Endothelial cell of umbilical vein (primary cell): Measurements from ENCODE around the gene RUBCN. TPM values are rescaled to one million over a fixed set of nuclear protein-coding genes. Genes with fewer than 3 reads are reported as not detected.

ENCODE experiments used
- BruUV-seq: library from RNA; stranded (reverse); fragments of 400-500 nt; replicated peaks from 2 replicates; lab custom pipeline; 2021; lab: Mats Ljungman, UMichigan
- CTCF ChIA-PET: fragments of 300-600, 350-600 bp; sonication (Branson Sonifier 250); formaldehyde crosslinking; loops from one replicate; lab custom pipeline; 2021; ENCODE audit warnings: antibody characterized with exemption, inconsistent platforms; lab: Charles Lee
- POLR2A ChIA-PET: fragments of 300-600, 350-600 bp; sonication (Branson Sonifier 250); formaldehyde crosslinking; loops from one replicate; lab custom pipeline; 2021; ENCODE audit warnings: antibody characterized with exemption, inconsistent platforms; lab: Charles Lee
- DNase-seq: peaks from one replicate; pipeline ENCODE4 v3.0.0-alpha.2; 2011; ENCODE audit warnings: low read depth, low spot score
- FAIRE-seq: peaks from 2 replicates; lab custom pipeline; 2011; peaks lifted over from hg19 to GRCh38; lab: Jason Lieb, UNC
- H2AFZ ChIP-seq: 2 replicates; pipeline ENCODE4 v1.6.0; 2012; ENCODE audit warnings: low read depth, low read length, control low read depth, inconsistent platforms
- H3K27ac ChIP-seq: 2 replicates; pipeline ENCODE4 v1.5.1; 2011; ENCODE audit warnings: low read depth, mild to moderate bottlenecking, control low read depth, low read length, moderate library complexity; ENCODE audit not compliant: insufficient read depth
- H3K27me3 ChIP-seq, 2 experiments: 2 replicates each; pipeline versions ENCODE4 v1.6.0 to v1.6.1; 2011; ENCODE audit warnings: low read length in 2 of 2, mixed read lengths in 1 of 2; ENCODE audit not compliant: control insufficient read depth in 2 of 2, insufficient read depth in 2 of 2
- H3K36me3 ChIP-seq, 2 experiments: 2 replicates in 1 of 2; 3 replicates in 1 of 2; pipeline ENCODE4 v1.5.1; 2011; ENCODE audit warnings: low read length in 2 of 2, mild to moderate bottlenecking in 1 of 2, moderate library complexity in 1 of 2; ENCODE audit not compliant: control insufficient read depth in 2 of 2, insufficient read depth in 2 of 2; ENCODE audit errors: extremely low read depth in 1 of 2
- H3K4me1 ChIP-seq: 3 replicates; pipeline ENCODE4 v1.5.1; 2011; ENCODE audit warnings: mild to moderate bottlenecking, low read length; ENCODE audit not compliant: control insufficient read depth, insufficient read depth; ENCODE audit errors: extremely low read depth
- H3K4me2 ChIP-seq: 2 replicates; pipeline ENCODE4 v1.6.1; 2011; ENCODE audit warnings: low read length, control low read depth, mixed read lengths; ENCODE audit not compliant: insufficient read depth
- H3K4me3 ChIP-seq, 3 experiments: fragments of 200-600 bp in 1 of 3; sonication (generic), shearing (Covaris generic) in 1 of 3; replicated peaks in 1 of 3; 2 replicates each; pipeline ENCODE4 v1.5.1; 2011 to 2016; ENCODE audit warnings: control low read depth in 3 of 3, low read length in 3 of 3, mild to moderate bottlenecking in 2 of 3, inconsistent platforms in 1 of 3, low read depth in 1 of 3, moderate library complexity in 1 of 3; ENCODE audit not compliant: insufficient read depth in 1 of 3
- H3K79me2 ChIP-seq: 2 replicates; pipeline ENCODE4 v1.6.0; 2012; ENCODE audit warnings: low read length, inconsistent platforms; ENCODE audit not compliant: control insufficient read depth, insufficient read depth
- H3K9ac ChIP-seq: replicated peaks from 2 replicates; pipeline ENCODE3; 2011; ENCODE audit warnings: low read length, control low read depth; ENCODE audit not compliant: insufficient read depth; ENCODE audit errors: extremely low read depth
- H3K9me1 ChIP-seq: replicated peaks from 3 replicates; pipeline ENCODE4 v1.6.0; 2011; ENCODE audit warnings: mild to moderate bottlenecking, low read length; ENCODE audit not compliant: control insufficient read depth, insufficient read depth; ENCODE audit errors: extremely low read depth
- H3K9me3 ChIP-seq: replicated peaks from 2 replicates; pipeline ENCODE4 v1.5.1; 2012; ENCODE audit warnings: low read length, inconsistent platforms; ENCODE audit not compliant: control insufficient read depth, insufficient read depth
- H4K20me1 ChIP-seq: replicated peaks from 2 replicates; pipeline ENCODE3; 2011; ENCODE audit warnings: mild to moderate bottlenecking, low read length; ENCODE audit not compliant: control insufficient read depth, insufficient read depth; ENCODE audit errors: extremely low read depth
- EZH2 ChIP-seq: IDR thresholded peaks from 2 replicates; pipeline ENCODE4 v1.6.1; 2012; ENCODE audit warnings: borderline replicate concordance, low read depth, mild to moderate bottlenecking, moderate library complexity, low read length, inconsistent platforms; ENCODE audit not compliant: severe bottlenecking
- FOS ChIP-seq: IDR thresholded peaks from 2 replicates; pipeline ENCODE4 v1.6.1; 2011; ENCODE audit warnings: mild to moderate bottlenecking, low read length, moderate library complexity, borderline replicate concordance; ENCODE audit not compliant: insufficient read depth
- GATA2 ChIP-seq: IDR thresholded peaks from 2 replicates; pipeline ENCODE4 v1.7.0; 2011; ENCODE audit warnings: low read depth, mild to moderate bottlenecking, moderate library complexity, mixed read lengths, low read length; ENCODE audit not compliant: insufficient read length, insufficient read depth
- JUN ChIP-seq: IDR thresholded peaks from 2 replicates; pipeline ENCODE4 v1.6.1; 2011; ENCODE audit warnings: borderline replicate concordance, low read depth; ENCODE audit not compliant: insufficient read length, insufficient read depth
- MYC ChIP-seq: IDR thresholded peaks from one replicate; pipeline ENCODE4 v1.6.1; 2011; ENCODE audit warnings: mild to moderate bottlenecking, low read depth, low read length
- POLR2A ChIP-seq: IDR thresholded peaks from 2 replicates; pipeline ENCODE4 v1.6.1; 2012; ENCODE audit warnings: low read depth, mild to moderate bottlenecking, control low read depth, low read length
- POLR2AphosphoS5 ChIP-seq: IDR thresholded peaks from 2 replicates; pipeline ENCODE4 v1.6.1; 2012; ENCODE audit warnings: low read depth, mild to moderate bottlenecking, control low read depth, low read length, moderate library complexity; ENCODE audit not compliant: insufficient read depth
- dilution Hi-C: fragments of 300-500 bp; cut with MboI; formaldehyde crosslinking; loops from one replicate; pipeline ENCODE4 v1.15.0; 2019; ENCODE audit warnings: low sequenced_read_pairs; ENCODE audit not compliant: extremely low pct_ligation_motif_present
- intact Hi-C: fragments of 100-400 bp; cut with micrococcal nuclease; formaldehyde crosslinking; loops from one replicate; pipeline ENCODE4 v1.10.0; 2022
- polyA plus RNA-seq, 4 experiments: library from polyadenylated mRNA; depleted of rRNA in 3 of 4; stranded (reverse) in 3 of 4; unstranded in 1 of 4; fragments of >200 nt; gene quantifications; 2 replicates each; pipeline versions ENCODE4 v1.2.1 to v1.2.3, GENCODE V29; 2011 to 2012; ENCODE audit warnings: missing spikeins in 1 of 4
- total RNA-seq: library from RNA; stranded (reverse); gene quantifications from 2 replicates; pipeline ENCODE4 v1.2.3, GENCODE V29; 2021
- TF ChIP-seq, protein P1 (sequence below), 2 donors: IDR thresholded peaks; 1 replicate in 1 of 2; 2 replicates in 1 of 2; pipeline ENCODE4 v1.5.1; 2011; ENCODE audit warnings: low read length in 2 of 2, mild to moderate bottlenecking in 2 of 2, moderate library complexity in 2 of 2, control low read depth in 1 of 2, inconsistent platforms in 1 of 2, low read depth in 1 of 2; ENCODE audit not compliant: insufficient read depth in 1 of 2; ENCODE audit errors: extremely low read depth in 1 of 2
- TF ChIP-seq, protein P2 (sequence below): IDR thresholded peaks from 2 replicates; pipeline ENCODE4 v1.6.1; 2011; ENCODE audit not compliant: insufficient read depth, insufficient read length

RUBCN gene
- total and polyA plus RNA-seq, 2 donors (not counting 3 experiments of a cell fraction or from before 2014, with no cell fraction given): 15.0 to 25.8 TPM

DNA sequence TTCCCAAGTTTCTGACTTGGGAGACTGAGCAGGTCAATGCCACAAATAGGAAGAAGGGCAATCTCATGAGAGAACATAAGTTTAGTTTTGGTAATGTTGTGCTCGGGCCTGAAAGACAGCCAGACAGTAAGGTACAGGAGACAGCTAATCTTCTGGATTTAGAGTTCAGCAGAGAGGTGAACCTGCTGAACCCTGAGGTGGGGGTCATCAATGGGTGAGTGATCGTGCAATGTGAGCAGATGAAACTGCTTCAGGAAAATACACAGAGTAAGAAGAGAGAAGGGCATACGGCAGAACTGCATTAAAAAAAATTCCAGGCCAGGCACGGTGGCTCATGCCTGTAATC lies 23.3 kb downstream of the RUBCN start:
- FAIRE-seq: no peak
- H2AFZ ChIP-seq: no peak overlapping the region
- no peaks in the 10 kb centered on the region for H3K36me3 ChIP-seq
- dilution Hi-C loops (no loop called here), intact Hi-C loops (no loop called here)
- H3K4me2 ChIP-seq: no peak overlapping the region
- H3K79me2 ChIP-seq: no peaks in the 10 kb centered on the region
- no peaks in the 10 kb centered on the region for H3K27me3 ChIP-seq
- H3K9me1 ChIP-seq: no peaks in the 10 kb centered on the region
- H4K20me1 ChIP-seq: no peaks in the 10 kb centered on the region
- DNase-seq: no peak
- no peak overlapping the region for H3K4me3 ChIP-seq
- no peak overlapping the region for H3K9ac ChIP-seq
- no TSS peak for BruUV-seq
- H3K9me3 ChIP-seq: no peaks in the 10 kb centered on the region
- H3K27ac ChIP-seq: peak overlapping the region; percentile 57
- TF ChIP-seq EZH2 (no peak), GATA2 (no peak), MYC (no peak)
- H3K4me1 ChIP-seq: peaks cover 26% of the 10 kb centered on the region
- ChIA-PET CTCF (interaction anchor here (2.1 kb wide), 1 partner anchor 36 kb away, joined by 4 read pairs; the partner anchor contains the start of gene FYTTD1), POLR2A (no interaction called here)

DNA sequence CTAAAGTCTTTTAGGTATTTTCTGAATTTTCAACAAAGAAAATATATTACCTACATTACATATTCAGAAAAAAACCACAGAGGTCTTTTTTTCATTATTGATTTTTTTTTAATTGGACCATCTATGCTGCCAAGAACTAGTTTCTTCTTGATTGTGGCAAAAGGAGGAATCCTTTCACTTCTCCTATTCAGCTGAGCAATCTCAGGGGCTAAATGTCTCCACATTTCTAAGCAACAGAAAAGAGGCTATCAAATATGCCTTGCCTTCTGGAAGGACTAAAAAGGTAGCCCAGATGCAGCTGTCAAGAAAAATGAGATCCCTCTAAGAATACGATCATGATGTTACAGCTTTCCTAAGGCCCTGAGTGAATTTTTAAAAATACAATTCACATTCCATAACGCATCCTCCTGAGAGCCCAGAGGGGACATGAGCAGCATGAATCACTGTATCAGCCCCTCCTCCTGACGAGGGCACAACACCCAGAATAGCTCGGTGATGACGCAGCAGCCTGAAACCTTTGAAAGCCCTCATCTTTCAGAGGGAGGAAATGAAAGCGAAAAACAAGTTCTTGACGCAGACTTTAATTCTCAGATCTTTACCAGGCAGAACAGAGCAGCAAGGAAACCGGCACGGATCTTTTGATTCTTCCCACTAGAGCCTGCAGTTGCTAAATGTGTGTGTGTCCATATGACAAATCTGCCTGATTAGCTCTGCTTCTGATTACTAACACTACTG lies 24.6 kb downstream of the RUBCN start:
- peak overlapping the region in 1 of 3 experiments; percentile 70 for H3K4me3 ChIP-seq
- no peaks in the 10 kb centered on the region for H3K9me1 ChIP-seq
- H3K4me2 ChIP-seq: peak overlapping the region; percentile 96
- H3K27ac ChIP-seq: peak overlapping the region; percentile 71
- H3K9me3 ChIP-seq: no peaks in the 10 kb centered on the region
- H3K9ac ChIP-seq: peak overlapping the region; percentile 96
- no peaks in the 10 kb centered on the region for H3K79me2 ChIP-seq
- ChIA-PET CTCF (interaction anchor here (0.9 to 1.9 kb wide), 6 partner anchors 9 to 113 kb away, joined by 3 to 6 read pairs (median 4); partner anchors contain the start of gene FYTTD1), POLR2A (interaction anchor here (0.6 kb wide), 1 partner anchor 76 kb away, joined by 3 read pairs; no protein-coding TSS in a partner anchor)
- no peaks in the 10 kb centered on the region for H3K27me3 ChIP-seq
- H3K4me1 ChIP-seq: peaks cover 26% of the 10 kb centered on the region
- TF ChIP-seq, protein P1, sequence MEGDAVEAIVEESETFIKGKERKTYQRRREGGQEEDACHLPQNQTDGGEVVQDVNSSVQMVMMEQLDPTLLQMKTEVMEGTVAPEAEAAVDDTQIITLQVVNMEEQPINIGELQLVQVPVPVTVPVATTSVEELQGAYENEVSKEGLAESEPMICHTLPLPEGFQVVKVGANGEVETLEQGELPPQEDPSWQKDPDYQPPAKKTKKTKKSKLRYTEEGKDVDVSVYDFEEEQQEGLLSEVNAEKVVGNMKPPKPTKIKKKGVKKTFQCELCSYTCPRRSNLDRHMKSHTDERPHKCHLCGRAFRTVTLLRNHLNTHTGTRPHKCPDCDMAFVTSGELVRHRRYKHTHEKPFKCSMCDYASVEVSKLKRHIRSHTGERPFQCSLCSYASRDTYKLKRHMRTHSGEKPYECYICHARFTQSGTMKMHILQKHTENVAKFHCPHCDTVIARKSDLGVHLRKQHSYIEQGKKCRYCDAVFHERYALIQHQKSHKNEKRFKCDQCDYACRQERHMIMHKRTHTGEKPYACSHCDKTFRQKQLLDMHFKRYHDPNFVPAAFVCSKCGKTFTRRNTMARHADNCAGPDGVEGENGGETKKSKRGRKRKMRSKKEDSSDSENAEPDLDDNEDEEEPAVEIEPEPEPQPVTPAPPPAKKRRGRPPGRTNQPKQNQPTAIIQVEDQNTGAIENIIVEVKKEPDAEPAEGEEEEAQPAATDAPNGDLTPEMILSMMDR (IDR thresholded peaks at IDR 0.05; ENCODE audit: extremely low read depth in 1 of 2, insufficient read depth in 1 of 2, low read depth in 1 of 2, low read length in 2 of 2): no peak
- peak; percentile 96 for TF ChIP-seq FOS
- peak; percentile 89 for TF ChIP-seq JUN
- no peak for TF ChIP-seq POLR2AphosphoS5
- TF ChIP-seq, protein P2, sequence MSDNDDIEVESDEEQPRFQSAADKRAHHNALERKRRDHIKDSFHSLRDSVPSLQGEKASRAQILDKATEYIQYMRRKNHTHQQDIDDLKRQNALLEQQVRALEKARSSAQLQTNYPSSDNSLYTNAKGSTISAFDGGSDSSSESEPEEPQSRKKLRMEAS: no peak
- peak; percentile 46 for TF ChIP-seq POLR2A
- no peak for TF ChIP-seq GATA2
- TF ChIP-seq EZH2: no peak
- TF ChIP-seq MYC: no peak
- FAIRE-seq: peak; percentile 92
- dilution Hi-C loops (no loop called here), intact Hi-C loops (loop anchor here (1.0 kb wide), 2 partner anchors 24 to 38 kb away; partner anchors contain the start of gene RUBCN)
- no peaks in the 10 kb centered on the region for H4K20me1 ChIP-seq
- no peaks in the 10 kb centered on the region for H3K36me3 ChIP-seq
- TSS peak; percentile 88 for BruUV-seq
- peak; percentile 98 for DNase-seq
- H2AFZ ChIP-seq: peak overlapping the region; percentile 8
